SK-N-SH (cell line): ENCODE results near the gene SETD7.

Source experiments
- CHD2 ChIP-seq: fragments of 150-350 bp; IDR thresholded peaks from 2 replicates; pipeline ENCODE4 v1.6.1; 2018; ENCODE audit warnings: low read length; ENCODE audit not compliant: partially characterized antibody
- EP300 ChIP-seq, 2 experiments: IDR thresholded peaks; 2 replicates each; pipeline versions ENCODE4 v1.4.0 to v1.6.1; 2012; ENCODE audit warnings: borderline replicate concordance in 1 of 2, low read depth in 1 of 2, low read length in 1 of 2
- JUND ChIP-seq: IDR thresholded peaks from 2 replicates; pipeline ENCODE4 v1.4.0; 2012
- POLR2AphosphoS5 ChIP-seq: IDR thresholded peaks from 2 replicates; pipeline ENCODE4 v1.6.1; 2012; ENCODE audit warnings: low read depth, low read length
- TF ChIP-seq, protein P1 (sequence below): IDR thresholded peaks from 2 replicates; pipeline ENCODE4 v1.4.0; 2012; ENCODE audit warnings: low read depth, borderline replicate concordance
- TF ChIP-seq, protein P2 (sequence below): fragments of 150-350 bp; IDR thresholded peaks from 2 replicates; pipeline ENCODE4 v1.6.1; 2016; ENCODE audit warnings: mild to moderate bottlenecking, low read depth, low read length
- TF ChIP-seq, protein P3 (sequence below): fragments of 200-600 bp; sonication (generic); IDR thresholded peaks from 2 replicates; pipeline ENCODE4 v1.6.1; 2017; ENCODE audit warnings: antibody characterized with exemption, mild to moderate bottlenecking, moderate library complexity
- TF ChIP-seq, protein P4 (sequence below): IDR thresholded peaks from 2 replicates; pipeline ENCODE4 v1.6.1; 2012; ENCODE audit warnings: mild to moderate bottlenecking, low read depth, low read length, moderate library complexity

DNA sequence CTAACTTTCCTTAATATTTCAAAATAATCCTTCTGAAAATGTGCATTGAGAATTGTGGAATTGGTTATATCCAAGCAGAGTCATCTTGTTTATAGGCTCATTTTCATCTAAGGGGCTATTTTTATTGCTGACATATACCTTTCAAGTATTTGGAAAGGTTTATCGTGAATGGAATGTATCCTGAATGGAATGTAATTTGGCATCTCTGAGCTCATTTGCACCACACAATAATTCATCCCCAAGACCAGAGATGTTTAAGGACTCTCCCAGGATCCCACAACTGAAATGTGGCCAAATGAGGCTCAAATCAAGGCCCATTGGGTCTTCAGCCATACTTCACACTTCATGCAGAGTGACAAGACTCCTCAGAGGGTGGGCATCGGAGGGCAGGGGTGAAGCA, 7.5 kb upstream of the SETD7 start:
- TF ChIP-seq POLR2AphosphoS5 (no peak), CHD2 (no peak), JUND (no peak), EP300 (IDR thresholded peaks at IDR 0.05; ENCODE audit: borderline replicate concordance in 1 of 2, low read depth in 1 of 2, low read length in 1 of 2) (no peak)
- TF ChIP-seq, protein P1, sequence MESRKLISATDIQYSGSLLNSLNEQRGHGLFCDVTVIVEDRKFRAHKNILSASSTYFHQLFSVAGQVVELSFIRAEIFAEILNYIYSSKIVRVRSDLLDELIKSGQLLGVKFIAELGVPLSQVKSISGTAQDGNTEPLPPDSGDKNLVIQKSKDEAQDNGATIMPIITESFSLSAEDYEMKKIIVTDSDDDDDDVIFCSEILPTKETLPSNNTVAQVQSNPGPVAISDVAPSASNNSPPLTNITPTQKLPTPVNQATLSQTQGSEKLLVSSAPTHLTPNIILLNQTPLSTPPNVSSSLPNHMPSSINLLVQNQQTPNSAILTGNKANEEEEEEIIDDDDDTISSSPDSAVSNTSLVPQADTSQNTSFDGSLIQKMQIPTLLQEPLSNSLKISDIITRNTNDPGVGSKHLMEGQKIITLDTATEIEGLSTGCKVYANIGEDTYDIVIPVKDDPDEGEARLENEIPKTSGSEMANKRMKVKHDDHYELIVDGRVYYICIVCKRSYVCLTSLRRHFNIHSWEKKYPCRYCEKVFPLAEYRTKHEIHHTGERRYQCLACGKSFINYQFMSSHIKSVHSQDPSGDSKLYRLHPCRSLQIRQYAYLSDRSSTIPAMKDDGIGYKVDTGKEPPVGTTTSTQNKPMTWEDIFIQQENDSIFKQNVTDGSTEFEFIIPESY: no peak
- TF ChIP-seq, protein P2, sequence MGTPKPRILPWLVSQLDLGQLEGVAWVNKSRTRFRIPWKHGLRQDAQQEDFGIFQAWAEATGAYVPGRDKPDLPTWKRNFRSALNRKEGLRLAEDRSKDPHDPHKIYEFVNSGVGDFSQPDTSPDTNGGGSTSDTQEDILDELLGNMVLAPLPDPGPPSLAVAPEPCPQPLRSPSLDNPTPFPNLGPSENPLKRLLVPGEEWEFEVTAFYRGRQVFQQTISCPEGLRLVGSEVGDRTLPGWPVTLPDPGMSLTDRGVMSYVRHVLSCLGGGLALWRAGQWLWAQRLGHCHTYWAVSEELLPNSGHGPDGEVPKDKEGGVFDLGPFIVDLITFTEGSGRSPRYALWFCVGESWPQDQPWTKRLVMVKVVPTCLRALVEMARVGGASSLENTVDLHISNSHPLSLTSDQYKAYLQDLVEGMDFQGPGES: no peak
- TF ChIP-seq, protein P3, sequence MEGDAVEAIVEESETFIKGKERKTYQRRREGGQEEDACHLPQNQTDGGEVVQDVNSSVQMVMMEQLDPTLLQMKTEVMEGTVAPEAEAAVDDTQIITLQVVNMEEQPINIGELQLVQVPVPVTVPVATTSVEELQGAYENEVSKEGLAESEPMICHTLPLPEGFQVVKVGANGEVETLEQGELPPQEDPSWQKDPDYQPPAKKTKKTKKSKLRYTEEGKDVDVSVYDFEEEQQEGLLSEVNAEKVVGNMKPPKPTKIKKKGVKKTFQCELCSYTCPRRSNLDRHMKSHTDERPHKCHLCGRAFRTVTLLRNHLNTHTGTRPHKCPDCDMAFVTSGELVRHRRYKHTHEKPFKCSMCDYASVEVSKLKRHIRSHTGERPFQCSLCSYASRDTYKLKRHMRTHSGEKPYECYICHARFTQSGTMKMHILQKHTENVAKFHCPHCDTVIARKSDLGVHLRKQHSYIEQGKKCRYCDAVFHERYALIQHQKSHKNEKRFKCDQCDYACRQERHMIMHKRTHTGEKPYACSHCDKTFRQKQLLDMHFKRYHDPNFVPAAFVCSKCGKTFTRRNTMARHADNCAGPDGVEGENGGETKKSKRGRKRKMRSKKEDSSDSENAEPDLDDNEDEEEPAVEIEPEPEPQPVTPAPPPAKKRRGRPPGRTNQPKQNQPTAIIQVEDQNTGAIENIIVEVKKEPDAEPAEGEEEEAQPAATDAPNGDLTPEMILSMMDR: no peak
- TF ChIP-seq, protein P4, sequence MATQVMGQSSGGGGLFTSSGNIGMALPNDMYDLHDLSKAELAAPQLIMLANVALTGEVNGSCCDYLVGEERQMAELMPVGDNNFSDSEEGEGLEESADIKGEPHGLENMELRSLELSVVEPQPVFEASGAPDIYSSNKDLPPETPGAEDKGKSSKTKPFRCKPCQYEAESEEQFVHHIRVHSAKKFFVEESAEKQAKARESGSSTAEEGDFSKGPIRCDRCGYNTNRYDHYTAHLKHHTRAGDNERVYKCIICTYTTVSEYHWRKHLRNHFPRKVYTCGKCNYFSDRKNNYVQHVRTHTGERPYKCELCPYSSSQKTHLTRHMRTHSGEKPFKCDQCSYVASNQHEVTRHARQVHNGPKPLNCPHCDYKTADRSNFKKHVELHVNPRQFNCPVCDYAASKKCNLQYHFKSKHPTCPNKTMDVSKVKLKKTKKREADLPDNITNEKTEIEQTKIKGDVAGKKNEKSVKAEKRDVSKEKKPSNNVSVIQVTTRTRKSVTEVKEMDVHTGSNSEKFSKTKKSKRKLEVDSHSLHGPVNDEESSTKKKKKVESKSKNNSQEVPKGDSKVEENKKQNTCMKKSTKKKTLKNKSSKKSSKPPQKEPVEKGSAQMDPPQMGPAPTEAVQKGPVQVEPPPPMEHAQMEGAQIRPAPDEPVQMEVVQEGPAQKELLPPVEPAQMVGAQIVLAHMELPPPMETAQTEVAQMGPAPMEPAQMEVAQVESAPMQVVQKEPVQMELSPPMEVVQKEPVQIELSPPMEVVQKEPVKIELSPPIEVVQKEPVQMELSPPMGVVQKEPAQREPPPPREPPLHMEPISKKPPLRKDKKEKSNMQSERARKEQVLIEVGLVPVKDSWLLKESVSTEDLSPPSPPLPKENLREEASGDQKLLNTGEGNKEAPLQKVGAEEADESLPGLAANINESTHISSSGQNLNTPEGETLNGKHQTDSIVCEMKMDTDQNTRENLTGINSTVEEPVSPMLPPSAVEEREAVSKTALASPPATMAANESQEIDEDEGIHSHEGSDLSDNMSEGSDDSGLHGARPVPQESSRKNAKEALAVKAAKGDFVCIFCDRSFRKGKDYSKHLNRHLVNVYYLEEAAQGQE: no peak
